ENCODE results near the gene TGFBR1.

The TGFBR1 gene

GRCh38 chr9:99178912-99179872, 74.3 kb downstream of the TGFBR1 start:
- no peak overlapping the region for H3K4me3 ChIP-seq (ENCODE audit: low read length)
- no peak for TF ChIP-seq CTCF (IDR thresholded peaks at IDR 0.05; ENCODE audit: low read depth, low read length, poor library complexity, severe bottlenecking)
- TF ChIP-seq EZH2phosphoT487 (IDR thresholded peaks at IDR 0.05; ENCODE audit: borderline replicate concordance, low read length) = no peak
- H3K36me3 ChIP-seq (ENCODE audit: control insufficient read depth, low read length) = no peaks in the 10 kb centered on the region
- no peaks in the 10 kb centered on the region for H3K9me2 ChIP-seq (replicated peaks; ENCODE audit: control insufficient read depth, low read length)
- peaks cover 65% of the 10 kb centered on the region for H3K4me1 ChIP-seq (ENCODE audit: control insufficient read depth, low read length)
- no peak overlapping the region for H3K27ac ChIP-seq (ENCODE audit: low read depth, low read length)
- H3F3A ChIP-seq (ENCODE audit: control insufficient read depth, insufficient read depth) = no peaks in the 10 kb centered on the region
- H3K27me3 ChIP-seq (ENCODE audit: control insufficient read depth, low read length) = no peaks in the 10 kb centered on the region
- no peaks in the 10 kb centered on the region for H3K79me2 ChIP-seq (ENCODE audit: control insufficient read depth, low read length)
- H4K20me1 ChIP-seq (ENCODE audit: control insufficient read depth, insufficient read depth, low read depth, low read length) = no peaks in the 10 kb centered on the region
- no peak overlapping the region for H3K4me2 ChIP-seq (ENCODE audit: low read length)
- no peaks in the 10 kb centered on the region for H3K9me3 ChIP-seq (ENCODE audit: control insufficient read depth, insufficient read depth, low read length)

GRCh38 chr9:99180199-99180598, 75.3 kb downstream of the TGFBR1 start:
- Histone ChIP-seq H3K9me2 (replicated peaks; ENCODE audit: control insufficient read depth, low read length) (no peaks in the 10 kb centered on the region), H3K36me3 (ENCODE audit: control insufficient read depth, low read length) (no peaks in the 10 kb centered on the region), H3K27me3 (ENCODE audit: control insufficient read depth, low read length) (no peaks in the 10 kb centered on the region), H3K4me2 (ENCODE audit: low read length) (no peak overlapping the region), H3K4me3 (ENCODE audit: low read length) (no peak overlapping the region), H3K27ac (ENCODE audit: low read depth, low read length) (no peak overlapping the region), H3K4me1 (ENCODE audit: control insufficient read depth, low read length) (peaks cover 69% of the 10 kb centered on the region), H4K20me1 (ENCODE audit: control insufficient read depth, insufficient read depth, low read depth, low read length) (no peaks in the 10 kb centered on the region), H3K79me2 (ENCODE audit: control insufficient read depth, low read length) (no peaks in the 10 kb centered on the region), H3K9me3 (ENCODE audit: control insufficient read depth, insufficient read depth, low read length) (no peaks in the 10 kb centered on the region), H3F3A (ENCODE audit: control insufficient read depth, insufficient read depth) (no peaks in the 10 kb centered on the region)
- TF ChIP-seq CTCF (IDR thresholded peaks at IDR 0.05; ENCODE audit: low read depth, low read length, poor library complexity, severe bottlenecking) (no peak), EZH2phosphoT487 (IDR thresholded peaks at IDR 0.05; ENCODE audit: borderline replicate concordance, low read length) (no peak)

GRCh38 chr9:99180662-99181061, 75.7 kb downstream of the TGFBR1 start:
- Histone ChIP-seq H3F3A (ENCODE audit: control insufficient read depth, insufficient read depth) (no peaks in the 10 kb centered on the region), H3K9me2 (replicated peaks; ENCODE audit: control insufficient read depth, low read length) (no peaks in the 10 kb centered on the region), H3K79me2 (ENCODE audit: control insufficient read depth, low read length) (no peaks in the 10 kb centered on the region), H3K4me1 (ENCODE audit: control insufficient read depth, low read length) (peaks cover 68% of the 10 kb centered on the region), H3K4me2 (ENCODE audit: low read length) (no peak overlapping the region), H4K20me1 (ENCODE audit: control insufficient read depth, insufficient read depth, low read depth, low read length) (no peaks in the 10 kb centered on the region), H3K4me3 (ENCODE audit: low read length) (no peak overlapping the region), H3K27ac (ENCODE audit: low read depth, low read length) (no peak overlapping the region), H3K9me3 (ENCODE audit: control insufficient read depth, insufficient read depth, low read length) (no peaks in the 10 kb centered on the region), H3K36me3 (ENCODE audit: control insufficient read depth, low read length) (no peaks in the 10 kb centered on the region), H3K27me3 (ENCODE audit: control insufficient read depth, low read length) (no peaks in the 10 kb centered on the region)
- TF ChIP-seq EZH2phosphoT487 (IDR thresholded peaks at IDR 0.05; ENCODE audit: borderline replicate concordance, low read length) (no peak), CTCF (IDR thresholded peaks at IDR 0.05; ENCODE audit: low read depth, low read length, poor library complexity, severe bottlenecking) (no peak)

Measured in DOHH2 (cell line).